HG03139 (cell line): ENCODE data around the gene LRFN5.
"Not testable (repeated sequence)": the region's sequence is repeated elsewhere in the genome, so short reads cannot be mapped to it uniquely, and the experiment has no call there.

Experiments
- ATAC-seq: cut with Tn5 transposase; IDR thresholded peaks from one replicate; pipeline ENCODE4 v1.9.1; 2021; ENCODE audit not compliant: unreplicated experiment

LRFN5 gene

DNA sequence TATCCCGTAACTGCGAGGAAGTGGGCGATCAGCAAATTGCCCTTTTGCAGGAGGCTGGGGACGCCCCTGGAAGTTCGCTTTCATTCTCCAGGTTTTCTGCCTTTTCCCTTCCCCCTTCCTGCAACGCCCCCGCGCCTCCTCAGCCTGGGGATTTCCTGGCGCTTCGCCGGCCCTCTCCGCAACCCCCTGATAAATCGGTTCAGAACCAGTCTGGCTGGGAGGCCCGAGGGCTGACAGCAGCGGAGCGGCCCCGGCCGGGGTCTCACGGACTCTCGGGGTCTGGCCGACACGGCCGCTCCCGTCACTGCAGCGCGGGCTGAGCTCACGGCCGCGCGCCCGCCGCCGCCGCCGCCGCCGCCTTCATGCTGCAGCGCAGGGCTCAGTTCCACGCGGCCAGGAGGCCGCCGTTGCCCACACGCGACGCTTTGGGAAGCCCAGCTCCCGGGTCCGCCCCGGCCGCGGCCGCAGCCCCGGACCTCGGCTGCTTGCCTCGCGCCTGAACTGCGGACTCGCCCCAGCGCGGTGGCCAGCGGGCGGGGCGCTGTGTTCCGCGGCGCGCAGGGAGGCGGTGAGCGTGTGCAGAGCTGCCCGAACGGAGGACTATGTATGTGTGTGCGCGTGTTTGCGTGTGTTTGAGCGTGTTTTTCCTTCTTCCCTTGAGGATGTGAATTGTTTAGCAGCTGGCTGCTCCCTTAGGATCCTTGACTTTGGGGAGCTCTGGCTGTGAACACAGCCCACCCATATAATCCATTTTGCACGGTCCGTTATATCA lies at the start of gene LRFN5:
TSS of gene LRFN5 (plus strand) at position 345 of the 772 bp plus-strand sequence.
- no peak for ATAC-seq

DNA sequence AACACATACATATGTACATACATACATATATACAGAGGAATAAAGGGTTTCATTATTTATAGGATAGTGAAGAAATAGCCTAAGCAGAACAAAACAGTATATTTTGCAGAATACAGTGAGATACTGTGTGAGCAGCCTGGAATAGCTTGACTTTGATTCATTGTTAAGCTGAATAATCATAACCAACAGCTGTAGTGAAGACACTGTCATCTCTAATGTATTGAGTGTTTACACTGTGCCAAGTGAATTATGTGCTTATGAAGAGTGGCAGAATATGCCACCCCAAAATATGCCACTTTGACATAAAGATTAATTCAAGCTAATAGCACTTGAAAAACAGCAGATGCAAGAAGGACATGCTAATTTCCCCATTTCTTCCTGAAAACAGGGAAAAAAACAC lies 48.2 kb upstream of the LRFN5 start:
- no peak for ATAC-seq

DNA sequence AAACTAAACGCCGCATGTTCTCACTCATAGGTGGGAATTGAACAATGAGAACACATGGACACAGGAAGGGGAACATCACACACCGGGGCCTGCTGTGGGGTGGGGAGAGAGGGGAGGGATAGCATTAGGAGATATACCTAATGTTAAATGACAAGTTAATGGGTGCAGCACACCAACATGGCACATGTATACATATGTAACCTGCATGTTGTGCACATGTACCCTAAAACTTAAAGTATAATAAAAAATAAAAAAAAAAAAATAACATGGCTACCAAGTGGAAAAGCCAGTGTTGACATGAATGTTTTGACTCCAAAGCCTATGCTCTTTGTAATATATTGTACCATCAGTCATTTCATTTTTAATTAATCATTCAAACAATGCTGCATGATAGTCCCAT lies 39.8 kb upstream of the LRFN5 start:
- ATAC-seq: not testable (repeated sequence)

DNA sequence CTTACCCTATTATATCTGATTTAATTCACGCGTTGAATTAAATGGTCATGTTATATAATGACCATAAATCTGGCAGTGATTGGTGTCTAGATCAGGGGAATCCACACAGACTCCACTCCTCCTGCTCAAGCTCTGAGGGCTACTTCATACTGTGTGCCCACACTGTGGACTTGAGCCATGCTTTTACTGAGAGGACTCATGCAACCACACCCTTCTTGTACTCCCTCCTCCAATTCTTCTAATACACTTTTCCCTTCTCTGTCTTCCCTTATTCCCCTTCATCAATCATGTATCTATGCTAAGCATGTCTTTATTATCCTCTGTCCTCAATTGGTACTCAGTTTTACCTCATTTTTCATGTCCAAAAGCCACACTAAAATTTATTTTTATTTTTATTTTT lies 37.7 kb upstream of the LRFN5 start:
- no peak for ATAC-seq

DNA sequence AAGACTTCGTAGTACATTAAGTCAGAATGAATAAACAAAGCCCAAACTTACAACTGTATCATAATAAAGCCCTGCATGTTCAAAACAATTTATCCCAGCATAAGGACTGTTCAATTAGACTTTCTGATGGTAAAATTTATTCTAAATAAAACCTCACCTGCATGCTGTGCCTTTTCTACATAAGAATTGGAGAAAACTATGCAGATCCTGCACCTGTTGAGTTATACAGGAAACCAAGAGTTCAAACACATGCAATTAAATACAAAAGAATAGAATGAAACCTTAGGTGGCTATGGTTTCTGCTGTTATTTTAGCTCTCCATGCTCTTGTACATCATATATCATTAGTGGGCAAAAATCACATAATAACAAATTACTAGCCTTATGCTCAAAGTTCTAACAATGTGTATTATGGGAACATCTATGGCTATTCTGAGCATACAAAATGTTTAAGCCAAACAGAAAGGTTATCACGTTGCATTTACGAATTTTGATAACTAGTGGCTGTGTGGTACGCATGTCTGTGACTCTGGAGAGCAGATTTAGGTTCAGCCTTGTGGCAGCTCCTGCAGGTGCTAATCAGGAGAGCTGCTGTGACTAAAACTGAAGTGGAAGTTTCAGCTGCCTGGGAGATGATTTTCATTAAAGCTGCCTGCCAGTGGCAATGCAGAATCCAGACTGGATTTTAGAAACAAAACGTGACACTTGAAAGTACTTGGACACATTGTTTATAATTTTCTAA lies 36.1 kb upstream of the LRFN5 start:
- ATAC-seq: no peak

DNA sequence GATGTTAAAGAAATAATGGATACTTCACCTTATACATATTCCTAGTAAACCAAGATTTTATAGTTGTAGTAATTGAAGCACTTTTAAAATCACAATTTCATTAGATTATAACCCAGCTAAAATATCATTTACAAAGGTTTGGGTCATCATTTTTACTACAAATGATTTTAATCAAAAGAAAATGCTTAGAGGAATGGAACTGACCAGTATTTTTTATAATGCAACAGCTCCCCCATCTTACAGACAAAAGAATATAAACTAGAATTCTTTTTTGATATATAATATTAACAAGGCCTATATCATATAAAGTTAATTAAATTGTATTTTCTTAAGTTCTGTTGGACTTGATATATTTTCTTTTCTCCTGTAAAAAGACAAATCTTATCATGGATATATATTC lies 20.4 kb upstream of the LRFN5 start:
- no peak for ATAC-seq

DNA sequence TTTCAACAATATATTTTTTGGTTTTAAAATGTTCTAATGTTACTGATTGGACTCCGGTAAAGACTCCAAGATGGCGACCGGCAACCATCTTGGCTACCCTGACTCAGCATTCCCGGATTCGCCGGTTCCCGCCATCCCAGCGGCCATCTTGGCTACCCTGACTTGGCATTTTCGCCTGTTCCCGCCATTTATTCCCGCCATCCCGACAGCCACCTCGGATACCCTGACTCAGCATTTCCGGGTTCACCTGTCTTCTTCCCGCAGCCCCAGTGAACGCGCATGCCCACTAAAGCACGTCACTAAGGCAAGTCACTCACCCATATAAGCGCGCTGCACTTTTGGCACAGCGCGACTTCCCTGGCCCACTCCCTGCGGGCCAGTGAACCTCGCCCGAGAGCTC lies 9.0 kb upstream of the LRFN5 start:
- ATAC-seq: no peak

DNA sequence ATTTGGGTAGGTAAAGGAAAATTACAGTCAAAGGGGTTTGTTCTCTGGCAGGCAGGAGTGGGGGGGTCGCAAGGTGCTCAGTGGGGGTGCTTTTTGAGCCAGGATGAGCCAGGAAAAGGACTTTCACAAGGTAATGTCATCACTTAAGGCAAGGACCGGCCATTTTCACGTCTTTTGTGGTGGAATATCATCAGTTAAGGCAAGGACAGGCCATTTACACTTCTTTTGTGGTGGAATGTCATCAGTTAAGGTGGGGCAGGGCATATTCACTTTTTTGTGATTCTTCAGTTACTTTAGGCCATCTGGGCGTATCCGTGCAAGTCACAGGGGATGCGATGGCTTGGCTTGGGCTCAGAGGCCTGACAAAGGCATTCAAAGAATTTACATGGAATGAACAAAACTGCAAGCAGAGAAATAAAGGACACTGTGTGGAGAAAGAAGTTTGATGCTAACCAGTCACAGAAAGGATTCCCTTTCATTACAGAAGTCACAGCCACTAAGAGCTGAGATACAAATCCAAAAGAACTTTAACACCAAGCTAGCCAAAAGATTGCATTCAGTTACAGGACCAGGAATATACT lies 6.8 kb upstream of the LRFN5 start:
- ATAC-seq: not testable (repeated sequence)

DNA sequence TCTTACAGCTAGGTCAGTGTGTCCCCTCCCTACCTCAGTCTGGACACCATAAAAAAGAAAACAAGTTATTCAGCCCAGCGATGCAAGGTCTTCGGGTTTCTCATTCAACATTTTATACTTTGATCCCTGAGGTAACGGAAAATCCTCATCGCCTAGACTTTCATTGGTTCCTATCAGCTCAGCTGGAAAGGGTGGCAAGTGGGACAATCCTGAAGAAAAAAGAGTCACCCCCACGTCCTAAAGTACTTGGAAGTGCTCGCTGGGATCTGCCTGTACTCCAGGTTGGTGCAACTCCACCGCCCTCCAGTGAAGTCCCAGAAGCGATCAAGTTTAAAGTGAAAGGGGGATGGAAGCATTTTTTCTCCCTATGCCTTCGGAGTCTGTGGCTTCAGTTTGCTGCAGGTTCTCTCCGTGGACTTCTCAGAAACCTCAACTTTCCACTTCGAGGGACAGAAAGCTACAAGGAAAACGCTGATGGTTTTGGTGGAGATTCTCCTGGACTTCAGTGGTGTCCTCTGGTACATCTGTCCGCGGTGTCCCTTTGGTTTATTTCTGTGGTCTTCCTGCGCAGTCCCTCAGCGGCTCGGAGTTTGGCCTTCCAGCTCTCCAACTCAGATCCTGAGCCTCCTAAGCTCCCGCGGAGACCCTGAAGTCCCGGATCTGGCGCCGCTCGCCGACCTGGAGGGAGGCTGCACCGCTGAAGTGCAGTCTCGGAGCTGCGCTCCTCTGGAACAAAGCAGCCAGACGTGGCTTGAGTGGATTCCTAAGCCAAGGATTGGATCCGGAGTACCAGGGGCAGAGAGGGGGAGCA lies 1.8 kb upstream of the LRFN5 start:
- no peak for ATAC-seq

DNA sequence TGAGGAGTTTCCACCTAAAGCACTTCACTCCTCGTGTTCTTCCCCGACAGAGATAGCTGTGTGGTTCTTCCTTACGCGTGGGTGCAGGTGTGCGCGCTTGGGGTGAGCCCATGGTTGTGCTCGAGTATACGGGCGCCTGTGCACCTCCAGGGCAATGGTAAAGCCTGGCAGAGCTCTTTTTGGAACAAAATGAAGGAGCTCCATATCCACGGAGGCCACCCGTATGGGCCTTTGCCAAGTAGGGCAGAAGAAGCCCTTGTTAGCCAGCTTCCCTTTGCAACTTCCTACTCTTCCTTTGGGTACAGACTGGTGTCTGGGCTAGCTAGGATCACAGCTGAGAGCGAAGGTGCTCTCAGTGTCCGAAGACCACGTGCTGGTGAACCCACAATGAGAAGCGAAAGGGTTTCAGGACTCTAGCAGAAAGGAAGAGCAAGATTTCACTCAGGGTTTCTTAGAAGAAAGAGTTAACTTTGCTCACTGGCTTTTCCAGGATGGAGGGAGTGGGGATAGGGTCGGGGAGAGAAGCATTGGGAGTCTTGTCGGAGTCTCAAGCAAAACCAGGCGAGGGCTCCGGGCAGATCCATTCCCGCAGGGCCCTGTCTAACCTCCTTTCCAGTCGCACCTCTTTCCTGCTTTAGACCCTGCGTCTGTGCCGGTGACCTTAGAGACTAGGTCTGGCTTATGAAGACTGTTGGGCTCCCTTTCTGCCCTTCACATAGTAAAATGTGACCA lies 960 bp upstream of the LRFN5 start:
- no peak for ATAC-seq

DNA sequence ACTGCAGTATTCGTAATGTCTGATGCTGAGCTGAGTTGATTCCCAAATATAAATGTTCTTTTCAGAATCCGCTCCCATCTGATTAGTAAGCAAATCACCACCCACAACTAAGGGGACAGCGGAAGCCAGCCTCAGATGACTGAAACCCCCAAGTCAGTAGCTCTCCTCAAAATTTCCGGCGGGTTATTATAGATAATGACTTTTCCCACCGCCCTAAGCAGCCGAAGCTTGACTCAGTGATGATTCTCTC lies 469 bp upstream of the LRFN5 start:
- no peak for ATAC-seq

DNA sequence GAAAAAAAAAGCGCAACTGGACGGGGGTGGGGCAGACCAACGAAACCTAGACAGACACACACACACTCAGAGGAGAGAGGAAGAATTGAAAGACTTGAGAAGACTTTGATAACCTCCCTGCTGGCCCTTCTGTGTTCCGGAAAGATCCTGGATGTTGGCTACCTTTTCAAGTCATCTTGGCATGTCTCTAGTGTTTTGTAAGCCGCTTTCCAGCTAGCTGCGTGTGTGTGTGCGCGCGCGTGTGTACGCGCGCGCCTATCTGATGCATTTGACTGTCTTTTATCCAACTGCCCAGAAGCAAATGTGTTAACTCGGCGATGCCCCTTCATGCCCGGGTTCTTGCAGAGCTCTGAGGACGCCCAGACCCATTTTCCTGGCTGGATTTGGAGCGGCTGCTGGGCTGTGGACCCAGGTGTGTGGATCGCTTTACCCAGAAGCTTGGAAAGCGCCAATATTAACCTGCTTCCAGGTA lies 664 bp downstream of the LRFN5 start:
- no peak for ATAC-seq

DNA sequence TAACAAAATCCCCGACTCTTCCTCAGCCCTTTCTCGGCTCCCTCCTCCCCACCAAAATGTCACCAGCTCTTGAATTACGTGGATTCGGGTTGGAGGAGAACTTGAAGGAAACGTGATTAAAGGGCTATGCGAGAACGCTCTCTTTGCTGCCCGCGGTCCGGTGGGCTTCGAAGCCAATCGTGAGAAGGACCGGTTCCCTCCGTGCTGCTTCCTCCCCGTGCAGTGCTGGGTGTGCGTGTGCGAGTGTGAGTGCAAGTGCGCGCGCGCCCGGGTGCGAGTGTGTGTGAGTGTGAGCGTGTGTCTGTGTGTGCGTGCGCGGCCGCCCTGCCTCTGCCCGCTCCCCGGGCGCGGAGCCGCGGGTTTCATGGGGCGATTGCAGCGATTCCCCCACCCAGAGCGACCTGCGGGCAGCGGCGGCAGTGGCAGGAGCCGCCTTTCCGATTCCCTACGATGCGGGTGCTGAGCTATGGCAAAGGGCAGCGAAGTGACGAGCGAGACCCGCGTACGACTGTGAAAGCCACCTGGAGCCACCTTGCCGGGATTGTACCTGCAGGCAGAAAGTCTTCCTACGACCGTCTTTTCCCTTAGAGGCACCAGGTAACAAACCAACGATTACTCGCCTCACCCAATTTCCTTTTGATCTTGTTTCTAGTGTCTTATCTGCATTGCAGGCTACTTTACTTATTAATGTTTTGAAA lies 1.4 kb downstream of the LRFN5 start:
- ATAC-seq: no peak

DNA sequence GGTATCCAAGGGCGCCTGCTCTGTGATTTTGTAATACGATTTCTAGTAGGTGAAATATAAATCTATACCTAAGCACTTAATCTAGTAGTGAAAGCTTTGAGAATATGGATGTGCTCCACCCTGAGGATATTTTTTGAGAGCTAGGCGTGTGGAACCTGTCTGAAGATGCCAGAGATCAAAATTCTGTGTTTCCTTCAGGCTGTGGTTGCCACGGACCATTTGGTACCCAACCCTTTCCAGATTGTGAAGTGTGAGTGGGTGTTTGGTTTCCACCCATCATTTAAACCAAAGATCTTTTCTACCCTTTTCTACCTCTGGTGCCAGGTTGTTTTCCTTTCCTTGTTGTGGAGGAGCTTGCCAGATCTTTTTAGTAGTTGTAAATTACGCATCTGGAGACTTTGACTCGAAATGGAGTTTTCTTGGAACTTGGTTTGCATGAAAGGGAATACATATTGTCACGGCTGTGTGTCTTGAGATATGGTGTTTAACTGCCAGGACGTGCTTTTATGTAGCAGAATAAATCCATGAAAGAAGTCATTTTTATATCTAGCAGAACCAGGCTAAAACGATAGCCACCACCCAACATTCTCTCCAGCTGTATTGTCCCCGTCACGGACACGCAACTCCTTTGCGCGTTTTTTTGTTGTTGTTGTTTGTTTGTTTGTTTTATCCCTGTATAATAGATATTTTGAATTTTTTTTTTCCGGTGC lies 2.2 kb downstream of the LRFN5 start:
- no peak for ATAC-seq

DNA sequence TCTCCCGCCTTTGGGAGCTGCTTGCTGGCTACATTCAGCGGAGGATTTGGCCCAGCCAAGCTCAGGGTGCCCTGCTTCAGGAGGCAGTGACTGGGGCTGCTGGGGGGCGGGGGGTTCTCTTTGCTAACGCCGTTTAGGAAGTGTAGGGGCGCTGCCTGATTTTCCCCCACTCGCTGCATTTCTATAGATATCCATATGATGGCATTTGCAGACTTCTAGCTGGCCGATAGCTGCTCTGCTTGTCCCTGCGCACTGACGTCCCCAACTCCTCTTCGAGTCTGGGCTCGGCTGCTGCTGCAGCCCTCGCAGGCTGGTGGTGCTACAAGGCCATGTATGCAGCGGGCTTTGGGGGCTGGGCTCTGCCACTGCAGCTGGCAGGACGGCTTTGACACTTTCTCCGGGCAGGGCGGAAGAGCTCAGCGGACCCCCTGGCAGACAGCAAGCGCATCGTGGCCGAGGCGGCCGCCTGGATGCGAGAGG lies 3.1 kb downstream of the LRFN5 start:
- no peak for ATAC-seq

DNA sequence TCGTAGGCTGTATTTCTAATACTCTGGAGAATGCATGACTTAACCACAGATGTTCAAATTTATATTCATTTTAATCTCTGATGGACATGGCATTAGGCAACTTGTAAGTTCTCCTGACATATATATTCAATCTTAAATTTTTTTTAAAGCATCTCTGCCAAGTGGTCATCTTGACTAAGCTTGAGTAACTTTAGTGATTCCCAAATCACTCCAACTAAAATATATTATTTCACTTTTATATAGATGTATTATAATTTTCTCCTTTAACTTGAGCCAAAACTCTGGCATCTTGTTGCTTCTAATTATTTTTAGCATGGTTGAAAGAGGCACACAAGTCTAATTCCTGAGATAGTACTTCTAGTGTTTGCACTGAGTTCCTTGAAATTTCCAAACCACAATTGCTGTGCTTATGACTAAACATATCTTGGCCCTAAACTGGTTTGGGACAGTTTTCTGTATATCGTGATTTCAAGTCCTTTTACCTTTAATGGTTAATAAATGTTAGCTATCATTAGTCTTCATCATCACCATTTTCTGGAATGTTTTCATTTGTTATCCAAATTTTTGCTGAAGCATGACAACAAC lies 8.4 kb downstream of the LRFN5 start:
- no peak for ATAC-seq

DNA sequence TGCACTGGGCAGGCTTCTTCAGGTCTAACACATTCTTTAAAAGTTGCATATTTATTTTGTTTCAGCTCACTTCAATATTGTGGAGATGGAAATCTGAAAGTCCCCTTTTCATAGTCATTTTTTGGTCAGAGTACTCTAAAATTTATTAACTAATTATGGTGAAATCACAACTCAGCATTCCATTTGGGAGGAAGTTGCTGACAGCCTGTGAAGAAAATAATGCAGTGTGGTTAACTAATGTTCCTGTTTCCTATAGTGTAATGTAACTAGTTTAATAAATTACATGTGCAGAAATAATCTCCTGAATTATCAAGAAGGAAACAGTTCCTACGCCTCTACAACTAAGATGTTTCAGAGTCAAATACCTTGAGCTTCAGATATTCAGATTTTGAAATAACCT lies 17.1 kb downstream of the LRFN5 start:
- ATAC-seq: no peak

DNA sequence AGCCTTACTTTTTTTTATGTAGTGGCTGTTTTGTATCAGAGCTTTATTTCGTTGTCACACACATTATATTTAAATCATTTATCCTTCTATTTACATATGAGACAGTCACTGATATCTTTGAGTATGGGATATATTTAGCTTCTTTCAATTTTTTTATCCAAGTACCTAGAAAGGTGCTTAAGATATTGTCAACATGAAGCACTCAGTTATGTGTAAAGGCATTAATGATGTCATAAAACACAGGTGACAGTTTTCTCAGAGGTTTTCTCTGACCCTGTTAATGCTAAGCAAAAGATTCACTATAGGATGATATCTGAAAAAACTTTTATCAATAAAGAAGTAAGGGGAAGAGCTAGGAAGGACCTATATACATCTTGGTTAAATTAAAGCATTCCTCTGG lies 23.2 kb downstream of the LRFN5 start:
- ATAC-seq: no peak

DNA sequence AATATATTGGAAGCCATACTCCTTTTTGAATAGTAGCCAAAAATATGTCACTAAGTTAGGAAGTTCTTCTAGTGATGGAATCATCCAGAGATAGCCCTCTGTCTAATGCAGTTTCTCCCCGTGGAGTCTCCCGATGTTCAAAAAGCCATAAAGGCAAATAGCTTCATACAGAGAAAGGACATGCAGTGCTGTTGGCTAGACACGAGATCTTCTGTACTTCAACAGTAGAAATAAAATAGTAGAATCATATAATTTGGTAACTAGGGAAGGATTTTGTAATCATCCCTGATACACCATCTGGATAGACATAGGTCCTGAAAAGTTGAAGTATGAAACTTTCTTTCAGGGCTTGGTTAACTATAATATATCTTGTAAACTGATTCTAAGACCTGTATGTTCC lies 27.6 kb downstream of the LRFN5 start:
- ATAC-seq: no peak
